NCI-H1417 treated with DMSO at 0.1 percent for 48 hours (cell line): ENCODE data around the gene CACNA2D1.
A peak's percentile ranks its signal among the peaks of the same experiment; 100 is the strongest.

ENCODE experiments used
- DNase-seq: peaks from one replicate; lab custom pipeline; 2025; lab: John Stamatoyannopoulos, UW

Gene CACNA2D1

GRCh38 chr7:82226191-82226590 lies 217.4 kb downstream of the CACNA2D1 start:
- no peak for DNase-seq

- no peak for DNase-seq
These were observed 219.0 kb downstream of the CACNA2D1 start for GRCh38 chr7:82224529-82224928.

DNA sequence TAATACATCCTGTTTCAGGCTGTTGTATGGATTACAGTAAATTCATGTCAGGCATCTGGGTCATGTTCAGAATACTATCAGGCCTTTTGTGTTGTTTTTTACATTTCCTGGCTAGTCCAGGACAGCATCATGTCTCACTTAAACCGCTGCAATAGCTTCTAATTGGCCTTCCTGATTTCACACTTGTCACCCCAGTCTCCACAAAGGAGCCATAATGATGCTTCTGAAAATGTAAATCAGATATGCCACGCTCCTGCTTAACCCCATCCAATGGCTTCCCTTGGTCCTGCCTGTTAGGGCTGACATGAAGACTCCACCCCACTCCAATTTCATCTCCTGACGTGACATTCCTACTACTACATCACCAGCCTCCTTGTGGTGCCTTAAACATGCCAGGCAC lies 220.0 kb downstream of the CACNA2D1 start:
- DNase-seq = no peak

DNA sequence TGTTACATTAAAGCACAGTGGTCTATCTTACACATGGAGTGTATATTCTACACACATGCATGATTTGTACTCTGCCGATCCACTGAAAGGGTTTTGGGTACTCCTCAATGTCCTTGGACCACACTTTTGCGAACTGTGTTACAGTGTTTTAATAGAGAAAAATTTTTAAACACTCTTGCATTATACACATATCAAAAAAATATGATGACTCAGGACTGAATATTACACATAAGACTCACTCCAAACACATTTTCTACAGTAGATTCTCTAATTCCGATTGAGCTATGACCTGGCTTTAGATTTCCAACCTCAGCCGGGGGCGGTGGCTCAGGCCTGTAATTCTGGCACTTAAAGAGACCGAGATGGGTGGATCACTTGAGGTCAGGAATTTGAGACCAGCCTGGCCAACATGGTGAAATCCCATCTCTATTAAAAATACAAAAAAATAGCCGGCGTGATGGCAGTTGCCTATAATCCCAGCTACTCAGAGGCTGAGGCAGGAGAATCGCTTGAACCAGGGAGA lies 222.4 kb downstream of the CACNA2D1 start:
- no peak for DNase-seq

DNA sequence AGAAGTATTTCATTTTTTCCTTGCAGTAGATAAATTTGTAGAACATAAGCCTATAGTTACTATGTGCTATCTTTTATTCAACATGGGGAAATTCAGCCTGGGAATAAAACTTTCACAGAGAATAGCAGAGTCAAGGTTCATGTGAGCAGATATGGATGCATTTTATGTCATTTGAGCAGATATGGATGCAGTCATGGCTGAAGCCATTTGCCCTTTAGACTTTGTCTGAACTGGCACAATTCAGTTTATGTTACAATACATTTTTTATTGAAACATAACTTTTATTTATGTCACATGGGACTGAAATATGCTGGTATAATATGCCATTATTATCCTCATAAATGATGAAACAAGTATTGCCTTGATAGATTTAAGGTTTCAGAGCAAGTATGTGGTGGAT lies 231.1 kb downstream of the CACNA2D1 start:
- no peak for DNase-seq

- DNase-seq = no peak
These were observed 232.2 kb downstream of the CACNA2D1 start for GRCh38 chr7:82211333-82211732.

- no peak for DNase-seq
These were observed 233.0 kb downstream of the CACNA2D1 start for GRCh38 chr7:82210416-82211184.

DNA sequence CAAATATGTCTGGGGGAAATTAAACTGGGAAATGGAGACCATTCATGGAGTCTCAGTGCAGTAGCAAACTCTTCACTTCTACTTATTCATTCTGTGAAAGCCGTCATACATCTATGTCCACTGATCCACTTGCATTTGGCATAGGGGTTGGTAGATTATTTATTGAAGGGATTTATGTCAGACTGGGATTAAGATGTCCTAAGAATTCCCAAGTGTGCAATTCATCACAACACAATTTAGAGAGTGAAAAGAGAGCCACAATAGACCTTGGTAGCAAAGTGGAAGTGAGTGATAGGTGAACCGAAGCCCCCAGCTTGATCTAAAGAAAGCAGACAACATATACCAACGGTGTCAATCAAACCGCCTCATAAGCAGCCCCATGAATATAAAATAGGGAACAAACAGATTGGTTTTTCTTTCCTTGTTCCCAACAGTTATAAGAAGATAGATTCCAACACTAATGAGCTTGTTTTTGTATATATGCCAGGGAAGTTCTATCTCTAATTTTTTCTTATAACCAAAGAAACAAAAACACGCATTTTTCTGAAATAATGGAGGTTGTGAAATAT lies 234.3 kb downstream of the CACNA2D1 start:
- DNase-seq = no peak

DNA sequence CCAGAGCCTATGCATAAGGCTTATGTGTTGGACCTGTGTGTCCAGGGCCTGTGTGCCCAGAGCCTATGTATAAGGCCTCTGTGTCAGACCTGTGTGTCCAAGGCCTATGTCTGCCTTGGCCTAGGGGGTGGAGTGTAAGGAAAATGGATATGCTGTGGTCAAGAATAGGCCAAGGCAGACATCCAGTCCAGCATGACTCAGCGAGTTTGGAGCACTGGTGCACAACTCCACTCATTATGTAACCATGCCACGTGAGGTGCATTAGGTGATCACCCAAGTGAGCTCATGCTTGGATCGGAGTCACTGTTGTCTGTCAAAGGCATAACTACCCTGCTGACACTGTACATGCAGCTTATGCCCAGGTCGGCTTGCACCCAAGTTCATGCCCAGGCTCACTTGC lies 238.9 kb downstream of the CACNA2D1 start:
- DNase-seq = no peak

- DNase-seq = no peak
These were observed 240.6 kb downstream of the CACNA2D1 start for GRCh38 chr7:82202965-82203364.

GRCh38 chr7:82202107-82202506 lies 241.5 kb downstream of the CACNA2D1 start:
- no peak for DNase-seq

- DNase-seq = no peak
These were observed 243.0 kb downstream of the CACNA2D1 start for GRCh38 chr7:82200601-82201000.

DNA sequence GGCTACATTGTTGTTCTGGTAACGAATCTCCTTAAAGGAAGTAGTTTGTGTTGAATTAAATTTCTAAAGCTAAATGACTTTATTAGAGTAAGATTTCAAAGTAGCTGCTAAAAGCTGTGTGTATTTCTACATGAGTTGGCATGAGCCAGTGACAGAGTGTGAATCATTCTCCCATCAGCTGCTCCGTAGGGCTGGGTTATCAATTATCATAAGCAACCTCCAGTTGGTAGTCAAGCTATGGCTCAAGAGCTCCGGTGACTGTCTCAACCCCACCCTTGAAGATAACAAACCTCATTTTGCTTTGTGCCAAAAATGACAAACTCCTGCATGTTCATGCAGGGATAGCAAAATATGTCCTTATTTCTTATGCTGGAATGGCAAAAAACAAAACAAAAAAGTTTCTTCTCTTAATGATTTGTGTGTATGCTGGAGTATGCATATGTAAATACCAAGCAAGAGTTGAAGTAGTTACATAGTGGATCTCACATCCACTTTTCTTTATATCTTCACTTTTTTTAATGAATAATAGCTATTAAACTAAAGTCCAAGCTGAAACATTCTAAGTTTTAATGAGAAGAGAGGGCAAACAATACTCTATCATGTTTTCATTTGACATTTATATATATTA lies 249.4 kb downstream of the CACNA2D1 start:
- DNase-seq = no peak

DNA sequence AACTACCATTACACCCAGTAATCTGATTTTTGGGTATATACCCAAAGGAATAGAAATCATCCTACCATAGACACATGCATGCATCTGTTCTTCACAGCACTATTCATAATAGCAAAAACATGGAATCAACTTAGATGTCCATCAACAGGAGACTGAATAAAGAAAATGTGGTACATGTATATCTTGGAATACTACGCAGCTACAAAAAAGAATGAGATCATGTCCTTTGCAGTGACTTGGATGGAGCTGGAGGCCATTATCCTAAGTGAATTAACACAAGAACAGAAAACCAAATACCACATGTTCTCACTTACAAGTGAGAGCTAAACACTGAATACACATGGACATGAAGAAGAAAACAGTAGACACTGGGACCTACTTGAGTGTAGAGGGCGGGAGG lies 254.9 kb downstream of the CACNA2D1 start:
- DNase-seq = no peak

- no peak for DNase-seq
These were observed 258.1 kb downstream of the CACNA2D1 start for GRCh38 chr7:82185443-82185842.

- no peak for DNase-seq
These were observed 259.9 kb downstream of the CACNA2D1 start for GRCh38 chr7:82183634-82184033.

DNA sequence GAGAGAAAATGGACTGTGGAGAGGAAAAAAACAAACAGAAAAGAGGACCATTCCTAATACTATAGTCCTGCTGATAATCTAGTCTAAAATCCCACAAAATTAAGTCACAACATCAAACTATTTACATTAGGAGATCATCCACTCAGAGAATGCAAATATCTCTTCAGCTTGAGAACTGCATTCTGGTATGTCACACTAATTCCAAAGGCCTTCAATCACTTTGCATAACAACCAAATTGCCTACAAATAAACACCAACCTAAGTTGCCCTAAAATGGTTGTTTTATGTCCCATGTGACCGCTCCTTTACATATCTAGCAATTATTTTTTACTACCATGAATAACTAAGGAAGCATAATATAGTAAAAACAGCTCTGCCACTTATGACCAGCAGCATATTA lies 264.3 kb downstream of the CACNA2D1 start:
- DNase-seq = no peak

DNA sequence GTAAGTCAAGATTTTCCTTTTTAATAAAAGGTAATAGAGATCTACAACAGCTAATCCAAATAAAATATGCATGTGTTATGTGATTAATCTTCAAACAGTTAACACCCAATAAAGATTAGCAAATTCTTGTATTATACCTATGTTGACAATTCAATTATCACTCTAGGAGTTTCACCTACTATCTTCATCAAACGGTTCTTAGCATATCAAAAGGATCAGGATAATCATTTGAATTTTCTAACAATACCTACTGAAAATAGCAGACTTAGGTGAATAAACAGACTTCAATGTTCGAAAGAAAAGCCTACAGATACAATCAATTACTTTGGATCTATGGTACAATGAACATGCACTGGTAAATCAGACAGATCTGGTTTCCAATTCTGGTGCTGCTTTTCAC lies 268.3 kb downstream of the CACNA2D1 start:
- peak; percentile 79 for DNase-seq

DNA sequence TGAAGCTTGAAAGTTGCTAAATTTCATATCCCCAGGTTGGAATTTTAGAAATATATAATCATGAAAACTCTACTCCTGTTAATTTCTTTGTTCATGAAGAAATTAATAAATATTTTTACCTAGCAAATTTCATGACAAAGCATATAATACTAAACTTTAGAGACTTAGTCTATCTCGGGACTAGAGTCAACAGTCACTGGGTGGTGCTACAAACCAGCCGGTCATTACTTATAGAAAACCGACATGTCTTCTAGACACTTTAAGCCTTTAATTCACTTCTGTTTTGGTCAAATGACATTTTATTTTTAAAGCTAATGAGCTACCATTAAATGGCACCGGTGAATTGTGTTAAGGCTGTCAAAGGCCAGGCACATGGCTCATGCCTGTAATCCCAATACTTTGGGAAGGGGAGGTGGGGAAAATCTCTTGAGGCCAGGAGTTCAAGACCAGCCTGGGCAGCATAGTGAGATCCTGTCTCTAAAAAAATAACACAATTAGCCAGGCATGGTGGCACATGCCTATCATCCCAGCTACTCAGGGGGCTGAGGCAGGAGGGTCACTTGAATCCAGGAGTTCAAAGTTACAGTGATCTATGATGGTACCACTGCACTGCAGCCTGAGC lies 270.1 kb downstream of the CACNA2D1 start:
- no peak for DNase-seq

DNA sequence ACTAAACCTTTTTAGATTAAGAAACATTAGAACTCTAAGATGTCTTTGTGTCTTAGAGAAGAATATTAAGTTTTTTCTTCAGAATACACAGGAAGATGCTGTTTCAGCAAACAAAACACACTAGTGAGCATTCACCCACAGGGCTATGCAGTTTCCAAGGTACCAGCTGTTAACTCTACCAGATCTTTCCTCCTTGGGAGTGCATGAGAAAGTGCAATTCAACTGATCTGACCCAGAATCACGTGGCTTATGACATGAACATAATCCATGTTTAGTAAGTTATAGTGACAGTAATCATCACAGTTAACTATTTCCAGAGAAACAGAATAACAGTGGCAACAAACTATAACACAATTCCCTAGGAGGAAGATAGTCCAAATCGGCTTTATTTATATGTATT lies 270.7 kb downstream of the CACNA2D1 start:
- no peak for DNase-seq

GRCh38 chr7:82172017-82172416 lies 271.6 kb downstream of the CACNA2D1 start:
- no peak for DNase-seq

- DNase-seq = peak; percentile 40
These were observed 275.8 kb downstream of the CACNA2D1 start for GRCh38 chr7:82167558-82168314.
